Measurements from ENCODE around the gene SEPTIN6. TPM values are rescaled to one million over a fixed set of nuclear protein-coding genes. Genes with fewer than 3 reads are reported as not detected.
"Not testable (repeated sequence)": the region's sequence is repeated elsewhere in the genome, so short reads cannot be mapped to it uniquely, and the experiment has no call there.

The SEPTIN6 gene
- polyA plus RNA-seq, 3 donors from 2014 or later, result 104 to 244 (median 139) TPM

DNA sequence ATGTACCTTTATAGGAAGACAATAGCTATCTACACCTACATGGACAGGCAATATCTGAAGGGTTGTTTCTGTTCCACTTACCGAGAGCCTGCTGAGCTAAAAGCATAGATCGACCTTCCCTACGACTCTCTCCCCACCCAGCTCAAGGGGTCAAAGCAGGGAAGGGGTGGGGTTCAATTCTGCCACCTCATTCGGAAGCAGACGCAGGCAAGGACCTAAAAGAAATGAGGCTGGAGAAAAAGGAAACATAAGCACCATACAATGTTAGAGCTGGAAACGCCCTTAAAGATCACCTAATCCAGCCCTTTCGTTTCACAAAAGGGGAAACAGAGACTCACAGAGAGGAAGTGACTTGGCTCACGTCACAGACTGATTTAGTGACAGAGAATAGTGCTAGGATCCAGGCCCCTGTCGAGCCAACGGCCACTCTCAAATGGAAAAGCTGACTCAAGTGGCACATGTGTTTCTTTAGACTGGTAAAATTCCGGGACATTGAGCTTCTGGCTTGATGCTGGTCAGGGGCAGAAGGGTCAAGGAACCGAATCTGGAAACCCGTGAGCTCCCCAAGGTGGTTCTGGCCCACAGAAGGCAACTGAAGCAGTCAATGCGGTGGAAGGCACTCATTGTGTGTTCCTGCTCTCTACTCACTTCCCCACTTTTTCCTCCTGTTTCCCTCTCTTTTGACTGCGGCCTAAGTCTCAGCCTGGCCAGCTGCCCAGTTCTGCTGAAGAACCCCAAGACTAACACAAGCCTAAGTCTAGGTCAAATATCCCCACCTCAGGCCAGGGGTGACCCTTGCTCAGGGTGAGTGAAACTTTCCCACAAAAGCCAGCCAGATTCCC is 7.5 kb downstream of the SEPTIN6 start:
- Mint-ChIP-seq H3K9me3 (no peaks in the 10 kb centered on the region), H3K4me1 (peaks cover 94 to 96% of the 10 kb centered on the region in 2 donors), H3K4me3 (peak overlapping the region; percentile 77 to 95 (median 94)), H3K27ac (peak overlapping the region; percentile 95 to 100 (median 98)), H3K36me3 (peaks cover 0 to 4% (median 0%) of the 10 kb centered on the region in 3 donors), H3K27me3 (ENCODE audit: low read depth in 3 of 3) (peaks cover 0 to 10% (median 3%) of the 10 kb centered on the region in 3 donors)
- DNase-seq, result peak; percentile 37 to 52 (median 46)

DNA sequence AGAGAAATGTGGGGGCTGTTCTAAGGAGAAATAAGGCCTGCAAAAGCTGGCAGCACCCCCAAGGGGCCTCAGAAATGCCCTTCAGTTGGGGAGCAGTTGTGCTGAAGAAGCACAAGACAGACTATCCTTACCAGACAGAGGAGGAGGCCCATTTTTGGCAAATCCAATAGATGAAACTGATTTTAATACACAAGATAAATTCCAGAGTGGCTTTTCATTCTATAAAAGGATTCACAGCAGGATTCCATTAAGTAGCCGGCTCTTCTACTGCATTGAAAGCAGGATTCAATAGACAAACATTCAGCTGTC is 8.1 kb downstream of the SEPTIN6 start:
- no peak for DNase-seq
- H3K27me3 Mint-ChIP-seq (ENCODE audit: low read depth in 3 of 3), result peaks cover 0 to 8% (median 0%) of the 10 kb centered on the region in 3 donors
- no peaks in the 10 kb centered on the region for H3K9me3 Mint-ChIP-seq
- H3K4me1 Mint-ChIP-seq, result peaks cover 90 to 94% of the 10 kb centered on the region in 2 donors
- H3K4me3 Mint-ChIP-seq, result peak overlapping the region; percentile 77 to 95 (median 94)
- peaks cover 0 to 4% (median 0%) of the 10 kb centered on the region in 3 donors for H3K36me3 Mint-ChIP-seq
- H3K27ac Mint-ChIP-seq, result peak overlapping the region; percentile 95 to 100 (median 98)

DNA sequence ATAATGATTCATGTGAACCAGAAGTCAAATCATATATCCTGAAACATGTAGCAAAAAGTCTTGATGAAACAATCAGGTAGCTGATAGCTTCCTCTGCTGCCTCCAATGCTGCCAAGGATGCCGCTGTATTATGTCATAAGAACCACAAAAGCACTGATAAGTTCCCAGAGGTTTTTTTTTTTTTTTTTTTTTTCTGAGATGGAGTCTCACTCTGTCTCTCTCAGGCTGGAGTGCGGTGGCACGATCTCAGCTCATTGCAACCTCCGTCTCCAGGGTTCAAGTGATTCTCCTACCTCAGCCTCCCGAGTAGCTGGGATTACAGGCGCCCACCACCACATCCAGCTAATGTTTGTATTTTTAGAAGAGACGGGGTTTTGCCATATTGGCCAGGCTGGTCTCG is 8.7 kb downstream of the SEPTIN6 start:
- not testable (repeated sequence) for H3K27me3 Mint-ChIP-seq (ENCODE audit: low read depth in 3 of 3)

DNA sequence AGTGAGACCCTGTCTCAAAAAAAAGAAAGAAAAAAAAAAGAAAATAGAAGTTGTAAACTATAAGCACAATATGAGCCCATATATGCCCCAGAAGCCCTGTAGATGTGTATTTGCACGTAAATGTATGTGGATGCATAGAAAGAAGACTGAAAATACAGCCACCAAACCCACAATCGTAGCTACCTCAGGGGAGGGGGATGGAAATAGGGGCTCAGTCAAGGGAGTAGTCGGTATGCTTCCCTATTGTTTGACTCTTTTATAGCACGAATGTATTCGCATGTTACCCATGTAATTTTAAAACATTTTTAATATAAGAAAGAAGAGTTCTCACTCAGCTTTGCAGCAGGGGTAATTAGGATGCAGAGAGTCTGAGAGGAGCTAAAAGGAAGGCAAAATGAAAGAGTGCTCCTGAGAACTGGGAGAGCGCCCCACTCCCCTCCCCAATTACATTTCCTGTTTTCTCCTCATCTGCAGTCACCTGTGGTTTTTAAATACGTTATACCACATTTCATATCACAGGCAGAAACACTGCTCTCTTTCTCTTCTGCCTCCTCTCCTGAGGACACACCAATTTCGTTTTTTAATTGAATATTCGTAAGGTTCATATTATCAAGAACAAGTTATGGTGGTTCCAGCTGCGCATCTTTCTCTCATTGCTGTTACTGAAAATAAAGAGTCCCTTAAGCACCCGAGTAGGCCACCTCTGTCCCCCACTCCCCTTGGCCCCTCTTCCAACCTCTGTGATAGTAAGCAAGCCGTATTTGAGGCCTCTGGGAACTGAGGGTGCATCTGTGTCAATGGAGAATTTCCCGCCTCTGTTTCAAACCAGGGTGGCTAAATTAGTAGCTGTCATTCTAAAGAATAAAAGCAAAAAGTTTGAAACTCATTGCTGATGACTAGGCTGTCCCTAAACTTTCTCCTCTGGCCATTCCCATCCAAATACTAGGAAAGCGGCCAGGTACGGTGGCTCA is 10.7 kb downstream of the SEPTIN6 start:
- Mint-ChIP-seq H3K4me3 (peak overlapping the region; percentile 82 to 87 (median 86)), H3K27ac (peak overlapping the region; percentile 92 to 97 (median 96)), H3K4me1 (peaks cover 90 to 92% of the 10 kb centered on the region in 2 donors), H3K9me3 (no peaks in the 10 kb centered on the region), H3K36me3 (peaks cover 0 to 4% (median 0%) of the 10 kb centered on the region in 3 donors), H3K27me3 (ENCODE audit: low read depth in 3 of 3) (peaks cover 0 to 9% (median 3%) of the 10 kb centered on the region in 3 donors)
- DNase-seq, result peak; percentile 52 to 62 (median 58)

More for the DNA sequence above, 8.7 kb downstream of the SEPTIN6 start:
- Mint-ChIP-seq H3K4me3 (peak overlapping the region; percentile 77 to 95 (median 94)), H3K4me1 (peaks cover 91 to 93% of the 10 kb centered on the region in 2 donors), H3K27ac (peak overlapping the region; percentile 95 to 100 (median 98))
- not testable (repeated sequence) for H3K36me3 Mint-ChIP-seq, H3K9me3 Mint-ChIP-seq, DNase-seq

DNA sequence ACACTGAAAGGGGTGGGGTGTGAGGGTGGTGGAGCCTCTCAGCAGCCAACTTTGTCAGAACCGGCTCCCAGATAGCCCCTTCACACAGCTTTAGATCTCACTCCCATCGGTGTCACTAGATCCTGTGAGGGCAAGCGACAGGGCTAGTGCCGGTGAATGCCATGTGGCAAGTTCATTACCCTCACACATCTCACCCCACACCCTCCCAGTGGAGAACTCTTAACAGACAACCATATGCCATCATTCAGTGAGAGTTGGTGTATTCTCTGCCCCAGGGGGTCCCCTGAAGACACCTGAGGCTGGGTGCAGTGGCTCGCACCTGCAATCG is 15.3 kb downstream of the SEPTIN6 start:
- H3K4me3 Mint-ChIP-seq, result peak overlapping the region; percentile 88 to 97 (median 93)
- H3K36me3 Mint-ChIP-seq, result peaks cover 0 to 5% (median 0%) of the 10 kb centered on the region in 3 donors
- H3K4me1 Mint-ChIP-seq, result peaks cover 74 to 80% of the 10 kb centered on the region in 2 donors
- no peaks in the 10 kb centered on the region for H3K9me3 Mint-ChIP-seq
- H3K27ac Mint-ChIP-seq, result peak overlapping the region; percentile 87 to 98 (median 94)
- peaks cover 0 to 8% (median 3%) of the 10 kb centered on the region in 3 donors for H3K27me3 Mint-ChIP-seq (ENCODE audit: low read depth in 3 of 3)
- peak in 2 of 3 donors; percentile 44 to 56 for DNase-seq

DNA sequence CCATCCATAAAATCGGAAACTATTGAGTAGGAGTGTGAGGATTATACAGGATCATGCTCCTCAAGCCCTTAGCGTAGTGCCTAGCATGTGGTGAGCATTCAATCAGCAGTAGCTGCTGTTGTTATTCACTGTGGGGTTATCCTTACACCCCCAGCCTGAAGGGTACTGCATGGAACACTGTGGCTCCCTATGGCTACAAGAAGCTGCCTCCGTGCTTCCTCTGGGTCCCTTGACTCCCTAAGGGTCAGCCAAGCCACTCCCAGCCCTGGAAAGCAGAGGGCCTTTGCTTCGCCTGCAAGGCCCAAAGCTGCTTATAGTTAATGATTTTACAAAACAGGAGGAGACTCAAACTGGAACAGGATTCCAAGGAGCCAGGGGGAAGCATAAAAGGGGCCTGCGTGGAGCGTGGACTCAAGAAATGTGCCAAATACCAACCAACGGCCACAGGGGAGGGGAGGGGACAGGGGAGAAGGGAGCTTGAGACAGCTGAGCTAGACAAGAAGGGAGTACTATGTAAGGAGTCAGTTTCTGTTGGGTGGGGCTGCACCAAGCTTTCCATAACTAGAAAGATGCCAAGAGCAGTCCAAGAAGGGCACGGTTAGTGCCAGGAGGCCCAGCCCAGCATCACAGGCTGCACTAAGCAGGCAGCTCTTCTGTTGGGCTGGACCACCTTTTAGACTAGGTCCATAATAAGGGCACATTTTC is 15.9 kb downstream of the SEPTIN6 start:
- no peak for DNase-seq
- Mint-ChIP-seq H3K27ac (peak overlapping the region; percentile 87 to 98 (median 94)), H3K4me1 (peaks cover 69 to 78% of the 10 kb centered on the region in 2 donors), H3K27me3 (ENCODE audit: low read depth in 3 of 3) (peaks cover 0 to 3% (median 3%) of the 10 kb centered on the region in 3 donors), H3K4me3 (peak overlapping the region; percentile 88 to 97 (median 93)), H3K9me3 (no peaks in the 10 kb centered on the region), H3K36me3 (peaks cover 0 to 8% (median 0%) of the 10 kb centered on the region in 3 donors)

DNA sequence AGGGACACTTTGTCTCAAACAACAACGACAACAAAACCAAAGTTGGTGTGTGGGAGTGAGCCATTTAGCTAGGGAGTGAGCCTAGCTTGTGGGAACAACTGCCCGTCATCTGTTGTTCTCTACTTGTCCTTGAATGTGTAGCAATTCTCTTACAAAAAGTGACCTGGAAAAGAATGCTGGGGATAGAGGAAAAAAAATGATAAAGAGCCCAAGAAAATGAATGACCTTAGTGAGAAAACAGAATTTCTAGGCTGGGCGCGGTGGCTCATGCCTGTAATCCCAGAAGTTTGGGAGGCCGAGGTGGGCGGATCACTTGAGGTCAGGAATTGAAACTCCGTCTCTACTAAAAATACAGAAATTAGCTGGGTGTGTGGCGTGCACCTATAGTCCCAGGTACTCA is 19.6 kb downstream of the SEPTIN6 start:
- peaks cover 0 to 14% (median 0%) of the 10 kb centered on the region in 3 donors for H3K36me3 Mint-ChIP-seq
- H3K27ac Mint-ChIP-seq, result no peak overlapping the region
- no peak overlapping the region for H3K4me3 Mint-ChIP-seq
- no peak for DNase-seq
- no peaks in the 10 kb centered on the region for H3K9me3 Mint-ChIP-seq
- peaks cover 0 to 2% (median 0%) of the 10 kb centered on the region in 3 donors for H3K27me3 Mint-ChIP-seq (ENCODE audit: low read depth in 3 of 3)
- peaks cover 36 to 52% of the 10 kb centered on the region in 2 donors for H3K4me1 Mint-ChIP-seq

DNA sequence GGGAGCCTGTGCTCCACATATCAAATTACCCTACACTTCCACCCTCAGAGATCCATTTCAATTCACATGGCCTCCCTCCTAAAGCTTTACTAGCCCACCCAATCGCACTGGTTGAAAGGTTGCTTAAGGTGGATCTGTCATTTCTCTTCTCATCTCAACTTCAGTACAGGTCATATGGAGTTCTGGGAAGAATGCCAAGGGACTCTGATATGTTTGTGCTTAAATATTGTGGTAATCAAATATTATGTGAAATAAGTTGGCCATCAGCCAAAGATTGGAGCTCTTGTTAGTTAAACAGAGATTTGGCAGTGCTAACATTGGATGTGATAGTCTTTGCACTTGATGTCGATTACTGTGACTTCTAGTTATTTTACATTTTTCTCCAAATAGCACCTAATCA is 20.5 kb downstream of the SEPTIN6 start:
- H3K27ac Mint-ChIP-seq, result peak overlapping the region in 2 of 6 donors; percentile 77 to 85
- H3K27me3 Mint-ChIP-seq (ENCODE audit: low read depth in 3 of 3), result peaks cover 0 to 1% (median 0%) of the 10 kb centered on the region in 3 donors
- no peak overlapping the region for H3K4me3 Mint-ChIP-seq
- no peak for DNase-seq
- H3K36me3 Mint-ChIP-seq, result peaks cover 0 to 14% (median 0%) of the 10 kb centered on the region in 3 donors
- H3K4me1 Mint-ChIP-seq, result peaks cover 29 to 43% of the 10 kb centered on the region in 2 donors
- no peaks in the 10 kb centered on the region for H3K9me3 Mint-ChIP-seq

DNA sequence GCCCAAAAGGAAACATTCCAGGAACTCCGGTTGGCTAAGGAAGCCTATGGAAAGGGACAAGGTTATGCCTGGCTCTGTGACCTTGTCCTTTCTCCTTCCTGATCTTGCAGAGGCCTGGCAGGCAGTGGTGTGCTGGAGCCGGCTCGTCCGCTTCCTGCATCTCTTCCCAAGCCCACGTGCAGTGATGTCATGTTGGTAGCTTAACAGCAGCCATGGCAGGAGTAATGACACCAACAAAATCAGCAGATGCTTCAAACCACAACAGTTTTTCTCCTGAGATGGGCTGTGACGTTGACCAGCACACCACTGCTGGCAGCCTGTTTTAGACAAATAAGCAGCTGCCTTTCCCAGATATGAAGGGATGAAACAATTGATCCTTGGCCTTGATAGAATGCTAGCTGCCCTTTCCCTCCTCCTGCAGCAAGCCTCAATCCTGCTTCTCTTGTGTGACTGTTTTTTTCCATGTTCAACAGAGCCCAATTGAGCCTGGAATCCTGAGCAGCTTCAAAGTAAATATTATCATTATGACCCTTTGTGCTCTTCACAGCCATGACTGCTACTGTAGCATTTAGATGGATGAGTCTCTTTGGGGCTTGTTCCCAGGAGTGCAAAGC is 23.4 kb downstream of the SEPTIN6 start:
- Mint-ChIP-seq H3K9me3 (no peaks in the 10 kb centered on the region), H3K4me3 (no peak overlapping the region), H3K4me1 (peaks cover 17 to 29% of the 10 kb centered on the region in 2 donors), H3K27ac (peak overlapping the region in 2 of 6 donors; percentile 46 to 48), H3K27me3 (ENCODE audit: low read depth in 3 of 3) (peaks cover 0 to 1% (median 1%) of the 10 kb centered on the region in 3 donors), H3K36me3 (peaks cover 0 to 13% (median 0%) of the 10 kb centered on the region in 3 donors)
- no peak for DNase-seq

DNA sequence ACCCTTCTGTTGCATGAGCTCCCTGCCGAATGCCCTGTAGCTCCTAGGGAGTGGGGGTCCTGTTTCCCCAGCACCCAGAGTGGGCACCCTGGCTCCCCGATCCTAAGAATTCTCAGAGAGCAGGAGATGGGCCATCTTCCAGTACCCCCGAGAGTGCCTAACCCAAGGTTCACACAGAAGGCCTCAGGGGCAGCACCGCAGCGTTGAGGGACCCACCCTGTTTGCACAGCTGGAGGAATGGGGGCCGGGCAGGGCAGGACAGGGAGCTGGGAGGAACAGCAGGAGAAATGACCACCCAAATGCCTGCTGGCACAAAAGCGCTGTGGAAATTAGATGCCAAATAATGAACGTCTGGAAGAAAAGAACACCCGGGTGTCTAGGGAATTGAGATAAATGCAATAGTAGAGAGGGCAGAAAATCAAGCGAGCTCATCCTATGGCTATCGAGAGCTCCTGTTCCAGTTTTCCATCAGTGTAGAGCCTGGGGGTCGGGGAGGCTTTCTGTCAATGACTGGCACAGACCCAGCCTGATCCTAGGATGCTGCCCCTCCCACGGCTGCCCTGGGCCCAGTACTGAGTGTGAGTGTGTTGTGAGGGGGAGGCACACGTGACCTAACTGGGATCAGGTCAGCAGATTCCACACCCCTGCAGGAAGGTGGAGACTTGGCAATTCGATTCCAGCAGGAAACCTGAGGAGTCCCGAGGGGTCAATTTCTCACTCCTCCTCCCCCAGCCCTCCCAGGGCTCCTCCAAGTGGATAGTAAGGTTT is 25.7 kb downstream of the SEPTIN6 start:
- Mint-ChIP-seq H3K4me3 (no peak overlapping the region), H3K27me3 (ENCODE audit: low read depth in 3 of 3) (peaks cover 0 to 1% (median 1%) of the 10 kb centered on the region in 3 donors), H3K9me3 (no peaks in the 10 kb centered on the region), H3K27ac (peak overlapping the region in 3 of 6 donors; percentile 54 to 83 (median 69)), H3K4me1 (peaks cover 15 to 20% of the 10 kb centered on the region in 2 donors), H3K36me3 (peaks cover under 1 to 14% (median 4%) of the 10 kb centered on the region in 3 donors)
- DNase-seq, result no peak

DNA sequence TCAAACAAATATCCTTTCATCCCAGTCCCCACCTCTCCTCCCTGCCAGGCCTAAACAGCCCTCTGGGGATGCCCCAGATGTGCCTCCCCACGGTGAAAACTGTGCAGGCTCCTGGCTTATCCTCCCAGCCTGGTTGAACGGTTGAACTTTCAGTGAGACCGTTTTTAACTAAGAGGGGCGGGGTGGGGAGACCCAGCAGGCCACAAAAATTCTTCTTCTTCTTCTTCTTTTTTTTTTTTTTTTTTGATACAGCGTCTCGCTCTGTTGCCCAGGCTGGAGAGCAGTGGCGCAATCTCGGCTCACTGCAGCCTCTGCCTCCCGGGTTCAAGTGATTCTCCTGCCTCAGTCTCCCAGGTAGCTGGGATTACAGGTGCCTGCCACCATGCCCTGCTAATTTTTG is 28.1 kb downstream of the SEPTIN6 start:
- Mint-ChIP-seq H3K36me3 (peaks cover 5 to 22% (median 9%) of the 10 kb centered on the region in 3 donors), H3K4me1 (peaks cover 18 to 22% of the 10 kb centered on the region in 2 donors)
- DNase-seq; H3K27me3 Mint-ChIP-seq (ENCODE audit: low read depth in 3 of 3); H3K27ac Mint-ChIP-seq; H3K9me3 Mint-ChIP-seq; H3K4me3 Mint-ChIP-seq: not testable (repeated sequence)

DNA sequence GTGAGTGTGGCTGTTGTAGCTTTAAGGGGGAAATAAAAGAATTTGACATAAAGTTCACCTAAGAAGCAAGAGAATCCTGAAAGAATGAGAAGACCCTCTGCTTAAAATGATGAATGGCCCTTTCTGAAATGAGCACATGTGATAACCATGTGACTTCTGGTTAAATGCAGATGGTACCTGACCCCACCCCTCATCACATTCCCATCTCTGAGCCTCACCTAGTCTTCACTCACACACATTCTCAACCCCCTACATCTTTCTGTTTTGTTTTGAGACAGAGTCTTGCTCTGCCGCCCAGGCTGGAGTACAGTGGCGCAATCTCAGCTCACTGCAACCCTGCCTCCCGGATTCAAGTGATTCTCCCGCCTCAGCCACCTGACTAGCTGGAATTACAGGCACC is 31.5 kb downstream of the SEPTIN6 start:
- H3K9me3 Mint-ChIP-seq, result no peaks in the 10 kb centered on the region
- no peak overlapping the region for H3K4me3 Mint-ChIP-seq
- H3K36me3 Mint-ChIP-seq, result peaks cover 5 to 28% (median 9%) of the 10 kb centered on the region in 3 donors
- no peak for DNase-seq
- peak overlapping the region in 2 of 6 donors; percentile 64 to 67 for H3K27ac Mint-ChIP-seq
- H3K4me1 Mint-ChIP-seq, result peaks cover 6 to 18% of the 10 kb centered on the region in 2 donors
- H3K27me3 Mint-ChIP-seq (ENCODE audit: low read depth in 3 of 3), result no peaks in the 10 kb centered on the region
